ENCODE data around the gene OR1S2.
"Not testable (repeated sequence)": the region's sequence is repeated elsewhere in the genome, so short reads cannot be mapped to it uniquely, and the experiment has no call there.

Gene OR1S2, protein sequence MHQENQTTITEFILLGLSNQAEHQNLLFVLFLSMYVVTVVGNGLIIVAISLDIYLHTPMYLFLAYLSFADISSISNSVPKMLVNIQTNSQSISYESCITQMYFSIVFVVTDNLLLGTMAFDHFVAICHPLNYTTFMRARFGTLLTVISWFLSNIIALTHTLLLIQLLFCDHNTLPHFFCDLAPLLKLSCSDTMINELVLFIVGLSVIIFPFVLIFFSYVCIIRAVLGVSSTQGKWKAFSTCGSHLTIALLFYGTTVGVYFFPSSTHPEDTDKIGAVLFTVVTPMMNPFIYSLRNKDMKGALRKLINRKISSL

DNA sequence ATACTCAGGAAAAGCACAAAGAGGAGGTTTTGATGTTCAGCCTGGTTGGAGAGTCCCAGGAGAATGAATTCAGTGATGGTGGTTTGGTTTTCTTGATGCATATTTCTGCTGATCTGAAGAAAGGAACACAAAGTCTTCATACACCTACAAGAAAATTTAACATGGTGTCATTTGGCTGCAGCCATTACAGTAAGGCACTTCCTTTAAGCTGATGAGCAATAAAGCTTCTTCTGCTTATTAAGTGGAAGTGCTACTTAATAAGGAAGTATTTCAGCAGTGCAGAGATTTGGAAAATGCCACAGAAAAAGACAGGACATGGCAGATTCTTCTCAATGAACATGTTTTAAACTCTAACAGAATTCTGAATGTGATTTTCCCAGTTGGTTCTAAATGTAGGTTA is at the start of gene OR1S2:
TSS of gene OR1S2 (minus strand) at position 101 of the 400 bp plus-strand sequence. CDS start at position 101, 0 bp downstream.
- DNase-seq (ENCODE audit: low spot score), result no peak

DNA sequence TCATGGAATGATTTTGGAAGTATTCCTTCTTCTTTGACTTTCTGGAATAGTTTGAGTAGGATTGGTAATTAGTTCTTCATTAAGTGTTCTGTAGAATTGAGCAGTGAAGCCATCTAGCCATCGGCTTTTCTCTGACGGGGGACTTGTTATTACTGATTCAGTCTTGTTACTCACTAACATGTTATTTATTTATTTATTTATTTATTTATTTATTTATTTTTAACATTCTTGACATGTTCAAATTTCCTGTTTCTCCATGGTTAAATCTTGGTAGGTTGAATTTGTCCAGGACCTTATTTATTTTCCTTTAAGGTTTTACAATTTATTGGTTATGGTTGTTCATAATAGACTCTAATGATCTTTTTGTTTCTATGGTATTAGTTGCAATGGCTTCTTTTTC is 40.0 kb upstream of the OR1S2 start:
- DNase-seq (ENCODE audit: low spot score), result no peak

DNA sequence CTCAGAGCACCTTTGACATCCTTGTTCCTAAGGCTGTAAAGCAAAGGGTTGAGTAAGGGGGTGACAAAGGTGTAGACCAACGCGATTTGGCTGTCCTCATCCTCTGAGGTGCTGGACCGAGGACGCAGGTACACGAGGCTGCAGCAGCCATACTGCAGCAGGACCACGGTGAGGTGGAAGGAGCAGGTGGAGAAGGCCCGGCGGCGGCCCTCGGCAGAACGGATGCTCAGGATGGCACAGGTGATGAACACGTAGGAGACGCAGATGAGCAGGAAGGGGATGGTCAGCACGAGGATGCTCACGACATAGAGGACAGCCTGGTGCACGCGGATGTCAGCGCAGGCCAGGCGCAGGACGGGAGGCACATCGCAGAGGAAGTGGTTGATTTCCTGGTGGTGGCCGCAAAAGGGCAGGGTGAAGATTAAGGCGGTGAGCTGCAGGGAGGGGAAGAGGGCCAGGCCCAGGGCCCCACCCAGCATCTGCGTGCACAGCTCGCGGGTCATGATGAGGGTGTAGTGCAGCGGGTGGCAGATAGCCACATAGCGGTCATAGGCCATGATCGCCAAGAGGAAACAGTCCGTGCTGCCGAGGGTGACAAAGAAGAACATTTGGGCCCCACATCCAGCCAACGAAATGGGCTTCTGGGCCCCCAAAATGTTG is 24.1 kb upstream of the OR1S2 start:
- DNase-seq (ENCODE audit: low spot score), result no peak

DNA sequence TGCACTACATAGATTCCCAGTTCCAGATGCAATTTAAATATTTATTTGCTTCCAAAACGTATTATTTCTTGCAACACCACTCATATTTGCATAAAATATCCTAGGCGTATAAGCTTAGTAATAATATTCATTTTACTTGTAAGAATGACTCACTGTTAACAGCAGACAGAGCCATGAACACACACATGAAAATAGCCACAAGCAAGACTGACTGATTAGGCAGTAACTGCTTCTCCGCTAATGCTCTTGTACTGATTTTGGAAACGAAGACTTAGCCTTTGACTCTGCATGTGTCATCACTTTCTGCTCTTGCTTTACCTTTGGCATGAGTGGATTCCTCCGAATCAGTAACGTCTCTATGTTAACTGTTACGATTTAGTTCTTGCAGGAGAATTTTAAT is 18.8 kb upstream of the OR1S2 start:
- no peak for DNase-seq (ENCODE audit: low spot score)

DNA sequence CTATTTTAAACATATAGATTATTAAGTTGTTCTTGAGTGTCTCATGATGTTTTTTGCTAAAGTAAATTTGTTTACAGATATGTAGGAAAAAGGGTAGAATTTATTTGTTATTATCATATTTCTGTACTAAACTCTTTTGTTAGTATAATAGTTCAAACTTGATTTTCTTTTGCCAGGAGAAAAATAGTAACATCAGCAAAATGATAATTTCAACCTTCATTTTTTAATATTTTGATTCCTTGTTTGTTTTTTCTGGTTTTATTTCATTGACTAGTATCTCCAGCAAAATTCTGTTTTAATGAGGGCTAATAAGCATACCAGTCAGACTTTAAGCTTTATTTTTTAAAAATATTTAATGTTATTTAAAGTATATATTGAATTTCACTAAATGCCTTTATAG is 12.5 kb upstream of the OR1S2 start:
- DNase-seq (ENCODE audit: low spot score), result no peak

DNA sequence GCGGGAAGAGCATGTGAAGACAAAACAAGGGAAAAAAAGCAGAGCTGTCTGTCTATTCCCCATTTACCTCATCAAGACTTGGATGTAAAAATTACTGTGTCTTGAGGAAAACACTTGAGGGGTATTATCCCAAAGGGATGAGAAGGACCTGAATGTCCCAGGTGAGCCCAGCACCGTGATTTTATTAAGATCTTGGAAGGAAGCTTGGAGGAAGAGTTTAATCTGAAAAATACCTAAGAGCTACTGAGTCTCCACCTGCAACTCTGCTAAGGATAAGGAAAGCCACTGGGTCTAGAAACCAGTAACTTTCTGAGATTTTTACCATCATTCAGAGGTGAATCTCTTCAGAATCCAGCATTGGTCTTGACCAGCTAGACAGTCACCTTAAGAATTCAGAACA is 8.5 kb upstream of the OR1S2 start, which contains the start of gene OR1S1:
TSS of gene OR1S1 (plus strand) at position 301 of the 400 bp plus-strand sequence.
- DNase-seq (ENCODE audit: low spot score), result not testable (repeated sequence)

DNA sequence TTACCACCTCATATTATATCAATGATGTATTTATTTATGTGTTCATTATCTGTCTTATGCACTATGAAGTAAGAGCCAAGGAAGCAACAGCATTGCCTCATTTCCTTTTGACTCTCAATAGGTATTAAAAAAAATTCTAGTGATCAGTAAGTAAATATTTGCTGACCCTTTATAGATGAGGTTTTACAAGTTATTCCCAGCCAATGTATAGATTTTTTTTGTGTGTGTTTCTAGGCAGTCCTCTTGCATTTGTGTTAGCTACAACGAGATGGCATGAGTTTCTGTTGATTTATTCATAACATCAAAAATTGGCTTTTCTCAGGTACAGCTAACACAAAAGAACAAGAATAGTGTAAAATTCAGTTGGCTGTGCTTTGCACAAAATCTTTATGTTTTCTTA is 4.7 kb downstream of the OR1S2 start:
- DNase-seq (ENCODE audit: low spot score), result no peak

DNA sequence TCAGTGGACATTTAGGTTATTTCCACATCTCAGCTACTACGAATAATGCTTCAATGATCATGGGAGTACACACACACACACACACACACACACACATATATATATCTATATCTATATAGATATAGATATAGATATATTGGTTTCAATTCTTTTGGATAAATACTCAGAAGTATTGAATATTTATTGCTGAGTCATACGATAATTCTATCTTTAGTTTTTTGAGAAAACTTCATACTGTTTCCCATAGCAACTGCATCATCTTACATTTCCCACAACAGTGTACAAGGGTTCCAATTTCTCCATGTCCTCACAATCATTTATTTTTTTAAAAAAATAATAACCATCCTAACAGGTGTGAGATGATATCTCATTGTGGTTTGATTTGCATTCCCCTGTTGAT is 8.0 kb downstream of the OR1S2 start:
- no peak for DNase-seq (ENCODE audit: low spot score)

DNA sequence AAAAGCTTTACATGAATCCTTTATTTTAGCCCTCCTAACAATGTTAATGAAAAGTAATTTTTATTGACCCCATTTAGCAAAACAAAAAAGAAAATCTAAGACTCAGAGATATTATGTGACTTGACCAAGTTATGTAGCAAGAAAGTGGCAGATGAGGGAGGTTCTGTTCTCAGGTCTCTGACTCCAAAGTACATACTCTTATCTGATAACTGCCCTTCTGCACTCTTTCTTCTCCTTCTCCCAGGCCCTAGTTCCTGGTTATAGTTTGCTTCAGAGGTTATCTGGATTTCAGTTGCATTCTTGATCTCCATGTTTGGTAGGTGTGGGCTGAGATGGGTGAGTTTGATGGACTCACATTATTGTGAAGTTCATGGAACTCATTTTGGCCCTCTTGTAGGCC is 10.6 kb downstream of the OR1S2 start:
- no peak for DNase-seq (ENCODE audit: low spot score)

DNA sequence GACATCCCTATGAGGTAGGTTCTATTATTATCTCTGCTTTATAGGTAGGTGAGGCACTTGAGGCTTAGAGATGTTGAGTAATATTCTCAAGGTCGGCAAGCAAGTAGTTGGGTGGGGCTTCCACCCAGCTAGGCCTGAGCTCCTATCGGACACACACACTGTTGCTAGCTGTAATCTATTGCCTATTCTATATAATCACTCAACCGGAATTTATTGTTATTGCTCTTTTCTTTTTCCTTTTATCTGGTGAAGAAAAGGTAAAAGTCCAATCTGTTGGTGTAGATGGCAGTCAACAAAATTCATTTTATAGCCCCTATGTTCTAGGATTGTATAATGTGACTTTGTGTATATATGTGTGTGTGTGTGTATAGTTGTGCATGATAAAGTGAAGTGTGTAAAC is 11.7 kb downstream of the OR1S2 start:
- DNase-seq (ENCODE audit: low spot score), result no peak

DNA sequence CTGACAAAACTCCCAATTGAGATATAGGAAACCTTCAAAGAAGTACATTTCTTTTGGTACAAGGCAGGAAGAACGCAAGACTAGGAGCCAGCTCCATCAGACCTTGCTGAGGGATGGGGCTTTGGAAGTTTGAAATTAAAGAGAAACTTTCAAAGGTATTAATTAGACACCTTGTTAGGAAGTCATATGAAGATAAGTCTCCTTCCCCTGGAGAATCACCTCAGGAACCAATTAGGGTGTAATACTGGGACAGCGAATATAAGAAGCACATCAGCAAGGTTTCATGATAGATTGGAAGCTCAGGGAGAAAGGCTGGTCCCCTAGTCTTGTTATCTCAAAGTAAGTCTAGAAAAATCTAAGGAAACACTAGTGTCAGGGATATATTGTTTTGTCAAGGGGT is 15.2 kb downstream of the OR1S2 start, which contains the start of gene OR9Q2:
TSS of gene OR9Q2 (plus strand) at position 301 of the 400 bp plus-strand sequence. CDS start 1,421 bp downstream, outside the sequence.
- DNase-seq (ENCODE audit: low spot score), result no peak

DNA sequence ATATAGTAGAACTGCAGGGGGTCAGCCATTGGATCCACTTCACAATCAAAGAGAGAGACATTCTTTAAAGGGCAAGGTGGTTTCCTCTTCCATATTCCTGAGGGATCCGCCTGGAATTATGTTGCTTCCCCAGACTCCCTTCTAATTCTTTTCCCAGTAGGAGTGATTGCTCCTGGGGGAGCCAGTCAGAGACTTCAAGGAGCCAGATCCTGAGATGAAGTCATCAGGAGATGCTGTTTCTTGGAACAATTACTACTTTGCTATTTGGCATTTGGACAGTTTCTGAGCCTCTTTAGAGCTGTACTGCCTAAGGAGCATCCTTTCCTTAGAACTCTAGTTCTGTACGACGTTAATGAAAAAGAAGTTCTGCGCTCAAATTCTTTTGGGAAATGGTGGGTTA is 17.0 kb downstream of the OR1S2 start:
- DNase-seq (ENCODE audit: low spot score), result no peak

DNA sequence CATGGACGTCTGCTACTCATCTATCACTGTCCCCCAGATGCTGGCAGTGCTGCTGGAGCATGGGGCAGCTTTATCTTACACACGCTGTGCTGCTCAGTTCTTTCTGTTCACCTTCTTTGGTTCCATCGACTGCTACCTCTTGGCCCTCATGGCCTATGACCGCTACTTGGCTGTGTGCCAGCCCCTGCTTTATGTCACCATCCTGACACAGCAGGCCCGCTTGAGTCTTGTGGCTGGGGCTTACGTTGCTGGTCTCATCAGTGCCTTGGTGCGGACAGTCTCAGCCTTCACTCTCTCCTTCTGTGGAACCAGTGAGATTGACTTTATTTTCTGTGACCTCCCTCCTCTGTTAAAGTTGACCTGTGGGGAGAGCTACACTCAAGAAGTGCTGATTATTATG is 24.3 kb downstream of the OR1S2 start:
- DNase-seq (ENCODE audit: low spot score), result no peak

DNA sequence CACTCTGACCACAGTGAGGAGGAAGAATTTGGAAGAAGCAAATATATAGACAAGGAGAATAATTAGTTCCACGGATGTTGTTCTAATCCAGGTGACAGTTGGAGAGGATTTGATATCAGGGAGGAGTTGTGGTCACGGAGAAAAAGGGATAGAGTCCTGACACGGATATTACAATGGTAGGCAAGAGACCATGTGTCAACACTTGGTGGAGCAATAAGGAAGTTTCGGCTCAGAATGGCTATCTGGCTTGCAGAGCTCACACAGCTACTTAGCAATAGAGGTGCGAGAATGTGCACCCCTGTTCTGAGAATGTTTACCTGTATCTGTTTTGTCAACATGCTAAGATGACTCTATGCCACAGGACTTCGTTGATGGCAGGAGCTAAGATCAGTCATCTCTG is 25.5 kb downstream of the OR1S2 start:
- DNase-seq (ENCODE audit: low spot score), result no peak

DNA sequence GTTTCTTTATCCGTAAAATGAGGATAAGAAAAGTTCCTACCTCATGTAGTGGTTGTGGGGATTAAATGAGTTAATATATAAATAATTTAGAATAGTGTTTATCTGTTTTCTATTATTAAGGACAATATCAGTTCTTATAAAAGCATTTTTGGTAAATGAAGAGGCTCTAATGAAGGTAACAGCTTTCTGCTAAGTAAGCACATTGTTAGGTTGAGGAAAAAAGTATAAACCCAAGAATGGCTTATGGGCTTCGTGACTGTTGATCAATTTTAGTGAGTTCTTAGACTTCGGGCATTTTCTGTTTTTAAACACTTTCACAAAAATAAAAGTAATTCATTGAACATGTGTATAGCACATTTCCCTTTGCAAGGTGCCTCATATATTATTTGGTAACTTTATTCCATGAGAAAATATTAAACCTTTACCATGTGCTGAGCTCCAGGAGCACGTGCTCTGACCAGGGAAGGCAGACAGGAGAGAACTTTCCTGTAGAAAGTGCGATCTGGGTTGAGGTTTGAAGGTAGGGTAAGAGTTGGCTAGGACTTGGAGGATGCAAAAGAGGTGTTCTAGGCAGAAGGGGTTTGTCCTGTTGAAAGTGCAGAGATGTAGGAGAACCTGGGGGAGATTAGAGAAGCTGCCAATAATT is 26.4 kb downstream of the OR1S2 start:
- no peak for DNase-seq (ENCODE audit: low spot score)

DNA sequence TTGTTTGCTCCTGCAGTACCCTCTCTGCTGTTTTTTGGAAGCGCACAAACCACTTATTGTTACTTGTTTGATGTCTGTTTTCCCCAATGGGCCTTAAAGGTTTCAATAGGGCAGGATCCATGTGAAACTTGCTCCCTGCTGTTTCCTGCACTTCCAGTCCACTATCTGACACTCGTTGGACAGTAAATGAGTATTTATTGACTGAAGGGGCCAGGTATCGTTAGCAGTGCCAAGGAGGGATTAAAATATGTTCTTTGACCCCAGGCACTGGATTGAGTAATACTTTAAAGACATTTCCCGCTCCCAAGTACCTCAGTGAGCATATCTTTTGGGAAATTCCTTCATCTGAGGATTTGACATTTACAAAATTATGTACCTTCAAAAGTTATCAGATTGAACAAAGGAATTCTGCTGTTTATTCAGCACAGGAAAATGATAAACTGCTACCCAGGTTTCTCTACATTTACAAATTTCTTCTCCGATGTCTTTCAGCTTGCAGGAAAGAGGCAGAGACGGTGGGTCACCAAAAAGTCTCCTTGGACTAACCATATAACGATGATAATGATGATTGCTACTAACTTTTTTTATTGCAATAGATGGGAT is 38.3 kb downstream of the OR1S2 start:
- no peak for DNase-seq (ENCODE audit: low spot score)

DNA sequence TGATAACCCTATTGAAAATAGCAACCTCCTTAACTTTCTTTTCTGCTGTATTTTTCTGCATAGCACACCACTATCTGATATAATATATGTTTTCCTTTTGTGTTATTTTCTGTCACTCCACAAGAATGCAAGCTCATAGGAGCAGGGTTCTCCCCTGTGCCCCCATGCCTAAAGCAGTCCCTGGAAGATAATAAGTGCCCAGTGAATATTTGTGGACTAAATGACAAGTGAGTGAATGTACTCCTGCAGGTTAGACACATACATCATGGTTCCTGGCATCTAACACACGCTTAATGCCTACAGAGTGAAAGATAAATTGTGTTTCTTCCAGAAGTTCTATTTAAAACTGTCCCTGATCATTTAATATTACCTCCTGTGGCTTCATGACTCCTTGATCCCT is 39.0 kb downstream of the OR1S2 start:
- no peak for DNase-seq (ENCODE audit: low spot score)

DNA sequence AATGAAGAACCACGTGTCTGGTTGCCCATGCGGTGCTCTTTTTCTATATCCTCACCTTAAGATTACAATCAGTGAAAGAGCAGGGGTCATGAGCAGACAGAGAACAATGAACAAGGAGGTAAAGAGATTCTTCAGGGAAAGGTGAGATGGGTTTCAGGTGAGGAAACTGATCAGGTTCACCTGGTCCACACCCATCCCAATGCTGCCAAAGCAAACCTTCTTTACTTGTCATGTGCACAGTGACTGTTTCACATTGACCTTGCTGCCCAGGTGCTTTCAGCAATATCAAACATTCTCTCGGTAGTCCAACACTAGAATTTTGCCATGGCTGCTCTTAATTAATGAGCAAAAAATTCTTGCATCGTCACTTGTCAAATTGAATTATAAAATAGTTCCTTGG is 39.6 kb downstream of the OR1S2 start:
- DNase-seq (ENCODE audit: low spot score), result no peak
